Neutrophil (primary cell): ENCODE results near the gene NRG4.
"Not testable (repeated sequence)": the region's sequence is repeated elsewhere in the genome, so short reads cannot be mapped to it uniquely, and the experiment has no call there.

Experiments used
- H3K27ac ChIP-seq: fragments of 200-600 bp; sonication (generic); 2 replicates; pipeline ENCODE4 v1.5.1; 2016; ENCODE audit warnings: mild to moderate bottlenecking, moderate library complexity
- H3K27me3 ChIP-seq: fragments of 200-600 bp; sonication (generic); 2 replicates; pipeline ENCODE4 v1.6.0; 2016; ENCODE audit warnings: mild to moderate bottlenecking
- H3K36me3 ChIP-seq: fragments of 200-600 bp; sonication (generic); 2 replicates; pipeline ENCODE4 v1.5.1; 2017
- H3K4me1 ChIP-seq, 2 experiments: fragments of 200-600 bp in 1 of 2; sonication (generic) in 1 of 2; 1 replicate in 1 of 2; 2 replicates in 1 of 2; pipeline versions ENCODE4 v1.5.1 to v1.6.1; 2013 to 2016; ENCODE audit warnings: low read depth in 1 of 2, low read length in 1 of 2, mild to moderate bottlenecking in 1 of 2, moderate library complexity in 1 of 2; ENCODE audit not compliant: control insufficient read depth in 1 of 2, insufficient read depth in 1 of 2
- H3K4me3 ChIP-seq, 2 experiments: fragments of 200-600 bp in 1 of 2; sonication (generic) in 1 of 2; 1 replicate in 1 of 2; 2 replicates in 1 of 2; pipeline ENCODE4 v1.5.1; 2013 to 2016; ENCODE audit warnings: low read depth in 1 of 2, low read length in 1 of 2, mild to moderate bottlenecking in 1 of 2, moderate library complexity in 1 of 2
- H3K9me3 ChIP-seq: fragments of 200-600 bp; sonication (generic); 2 replicates; pipeline ENCODE4 v1.5.1; 2016
- CTCF ChIP-seq: fragments of 200-600 bp; sonication (generic); IDR thresholded peaks from 2 replicates; pipeline ENCODE4 v1.5.1; 2016; ENCODE audit warnings: antibody characterized with exemption

Gene NRG4

GRCh38 chr15:76034111-76034510 is 21.9 kb upstream of the NRG4 start:
- Histone ChIP-seq H3K36me3 (no peaks in the 10 kb centered on the region), H3K27ac (no peak overlapping the region), H3K4me1 (no peaks in the 10 kb centered on the region), H3K4me3 (no peak overlapping the region), H3K9me3 (no peaks in the 10 kb centered on the region), H3K27me3 (no peaks in the 10 kb centered on the region)
- no peak for TF ChIP-seq CTCF

DNA sequence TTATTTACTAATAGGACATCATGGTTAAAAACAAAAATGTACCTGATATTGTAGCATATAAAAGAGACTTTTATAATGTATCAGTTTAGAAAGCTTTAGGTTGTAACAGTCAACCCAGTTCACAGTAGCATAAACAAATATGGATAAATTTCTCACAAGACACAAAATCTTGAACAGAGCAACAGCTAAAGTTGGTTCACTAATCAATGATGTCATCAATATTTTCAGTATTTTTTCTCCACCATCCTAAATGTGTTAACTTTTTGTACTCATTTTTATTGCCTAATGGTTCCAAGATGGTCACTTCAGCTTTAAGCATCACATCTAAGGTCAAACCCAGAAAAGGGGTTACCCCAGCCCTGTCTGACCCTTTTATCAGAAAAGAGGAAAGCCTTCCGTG is 21.2 kb upstream of the NRG4 start:
- Histone ChIP-seq H3K4me1 (no peaks in the 10 kb centered on the region), H3K9me3 (no peaks in the 10 kb centered on the region), H3K27ac (no peak overlapping the region), H3K36me3 (no peaks in the 10 kb centered on the region), H3K27me3 (no peaks in the 10 kb centered on the region), H3K4me3 (no peak overlapping the region)
- TF ChIP-seq CTCF: no peak

DNA sequence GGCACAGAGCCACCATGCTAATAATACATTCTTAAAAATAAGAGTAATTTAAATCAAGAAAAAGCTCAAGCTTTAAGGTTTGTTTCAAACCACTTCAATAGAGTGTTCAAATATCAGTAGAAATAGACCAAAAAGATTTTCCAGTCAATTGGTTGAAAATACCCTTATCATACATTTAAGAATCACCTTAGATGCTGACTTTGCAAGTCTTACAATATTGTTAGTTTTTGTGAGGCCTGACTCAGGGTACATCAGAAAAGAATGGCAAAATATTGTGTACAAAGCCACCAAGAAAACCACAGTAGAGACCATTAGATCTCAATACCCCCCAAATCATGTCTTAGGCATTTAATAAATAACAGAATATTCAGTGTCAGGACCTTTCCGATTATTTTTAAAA is 19.8 kb upstream of the NRG4 start:
- Histone ChIP-seq H3K4me1 (no peaks in the 10 kb centered on the region), H3K27me3 (no peaks in the 10 kb centered on the region), H3K4me3 (no peak overlapping the region), H3K36me3 (no peaks in the 10 kb centered on the region), H3K27ac (no peak overlapping the region), H3K9me3 (no peaks in the 10 kb centered on the region)
- TF ChIP-seq CTCF: no peak

- no peak for TF ChIP-seq CTCF
- Histone ChIP-seq H3K9me3 (no peaks in the 10 kb centered on the region), H3K4me3 (no peak overlapping the region), H3K27ac (no peak overlapping the region), H3K36me3 (no peaks in the 10 kb centered on the region), H3K4me1 (no peaks in the 10 kb centered on the region), H3K27me3 (no peaks in the 10 kb centered on the region)
These were observed 12.0 kb upstream of the NRG4 start for GRCh38 chr15:76024021-76024768.

DNA sequence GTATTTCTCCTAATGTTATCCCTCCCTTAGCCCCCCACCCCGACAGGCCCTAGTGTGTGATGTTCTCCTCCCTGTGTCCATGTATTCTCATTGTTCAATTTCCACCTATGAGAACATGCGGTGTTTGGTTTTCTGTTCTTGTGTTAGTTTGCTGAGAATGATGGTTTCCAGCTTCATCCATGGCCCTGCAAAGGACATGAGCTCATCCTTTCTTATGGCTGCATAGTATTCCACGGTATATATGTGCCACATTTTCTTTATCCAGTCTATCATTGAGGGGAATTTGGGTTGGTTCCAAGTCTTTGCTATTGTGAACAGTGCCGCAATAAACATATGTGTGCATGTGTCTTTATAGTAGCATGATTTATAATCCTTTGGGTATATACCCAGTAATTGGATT is 1.2 kb upstream of the NRG4 start:
- H3K27ac ChIP-seq, H3K9me3 ChIP-seq, H3K36me3 ChIP-seq, H3K27me3 ChIP-seq, H3K4me3 ChIP-seq: not testable (repeated sequence)
- peaks cover 0 to 14% of the 10 kb centered on the region in 2 experiments for H3K4me1 ChIP-seq

GRCh38 chr15:76010613-76011012 is 1.6 kb downstream of the NRG4 start:
- Histone ChIP-seq H3K27ac (no peak overlapping the region), H3K36me3 (no peaks in the 10 kb centered on the region), H3K27me3 (no peaks in the 10 kb centered on the region), H3K4me1 (peaks cover 12 to 34% of the 10 kb centered on the region in 2 experiments), H3K4me3 (no peak overlapping the region), H3K9me3 (no peaks in the 10 kb centered on the region)
- TF ChIP-seq CTCF: no peak
